HG02642 (cell line): Measurements from ENCODE around the gene STX16.

Source experiments
- ATAC-seq: cut with Tn5 transposase; IDR thresholded peaks from one replicate; pipeline ENCODE4 v1.9.1; 2021; ENCODE audit warnings: mild to moderate bottlenecking; ENCODE audit not compliant: unreplicated experiment, poor library complexity

The STX16 gene

DNA sequence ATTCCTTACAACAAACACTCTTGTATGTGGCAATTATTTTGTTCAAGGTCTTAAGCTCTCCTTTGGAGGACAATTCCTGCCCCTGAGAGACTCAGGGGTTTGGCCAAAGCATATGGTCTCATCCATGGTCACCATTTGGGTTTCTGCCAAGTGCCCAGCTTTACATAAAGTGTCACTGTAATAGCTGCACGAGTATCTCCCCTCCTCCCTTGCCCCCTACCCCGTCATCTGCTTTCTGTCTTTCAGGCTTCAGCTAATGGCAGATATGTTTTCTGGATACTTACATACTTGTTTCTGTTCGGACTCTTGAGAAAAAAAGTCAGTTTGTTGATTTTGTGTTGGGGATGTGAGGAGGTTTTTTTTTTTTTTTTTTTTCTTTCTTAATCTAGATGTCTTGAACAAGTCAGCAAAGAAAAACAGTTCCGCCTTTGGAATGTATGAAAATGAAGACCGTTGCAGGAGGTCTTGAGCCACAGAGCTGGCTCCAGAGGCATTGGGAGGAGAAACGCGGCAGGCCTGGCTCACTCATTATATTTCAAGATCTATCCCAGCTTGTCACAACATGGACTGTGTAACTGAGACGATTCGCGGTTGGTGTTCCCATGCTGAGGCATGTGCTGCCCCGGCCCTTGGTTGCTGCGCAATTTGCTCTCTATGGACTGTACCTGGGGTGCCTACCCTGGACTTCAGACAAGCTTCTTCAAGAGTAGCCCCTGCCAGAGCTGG is 32.6 kb upstream of the STX16 start:
- no peak for ATAC-seq

DNA sequence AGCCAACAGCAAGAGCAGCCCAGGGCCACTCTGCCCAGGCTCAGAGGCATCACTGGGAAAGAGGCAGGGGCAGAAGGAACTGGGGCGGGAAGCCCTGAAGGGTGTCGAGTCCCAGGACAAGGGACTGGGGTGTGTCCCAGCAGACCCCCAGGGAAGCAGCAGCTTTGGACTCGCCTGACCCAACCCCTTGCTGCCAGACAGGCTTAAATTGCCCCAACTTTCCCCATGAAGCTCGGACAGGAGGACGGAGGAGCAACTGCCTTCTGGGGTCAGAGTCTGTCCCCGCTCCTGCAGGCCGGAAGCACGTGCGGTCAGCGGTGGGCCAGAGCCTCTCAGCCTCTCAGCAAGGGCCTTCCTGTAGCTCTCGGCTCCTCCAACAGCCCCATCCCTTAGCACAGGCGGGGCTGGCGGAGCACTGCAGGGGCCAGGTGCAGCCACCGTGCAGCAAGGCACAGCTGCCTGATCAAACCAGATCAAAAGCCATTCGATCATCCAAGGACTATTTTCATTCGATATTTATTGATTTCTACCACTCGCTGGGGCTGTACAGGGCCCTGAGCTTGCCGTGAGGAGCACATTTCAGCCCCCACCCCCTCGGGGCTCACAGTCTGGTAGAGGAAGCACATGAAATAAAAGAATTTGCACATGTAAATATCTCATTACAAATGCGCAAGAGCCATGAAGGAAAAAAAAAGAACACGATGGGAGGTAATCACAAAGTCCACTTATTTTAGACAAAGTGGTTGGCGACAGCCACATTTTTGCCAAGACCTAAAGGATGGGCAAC is 31.8 kb upstream of the STX16 start:
- ATAC-seq = no peak

DNA sequence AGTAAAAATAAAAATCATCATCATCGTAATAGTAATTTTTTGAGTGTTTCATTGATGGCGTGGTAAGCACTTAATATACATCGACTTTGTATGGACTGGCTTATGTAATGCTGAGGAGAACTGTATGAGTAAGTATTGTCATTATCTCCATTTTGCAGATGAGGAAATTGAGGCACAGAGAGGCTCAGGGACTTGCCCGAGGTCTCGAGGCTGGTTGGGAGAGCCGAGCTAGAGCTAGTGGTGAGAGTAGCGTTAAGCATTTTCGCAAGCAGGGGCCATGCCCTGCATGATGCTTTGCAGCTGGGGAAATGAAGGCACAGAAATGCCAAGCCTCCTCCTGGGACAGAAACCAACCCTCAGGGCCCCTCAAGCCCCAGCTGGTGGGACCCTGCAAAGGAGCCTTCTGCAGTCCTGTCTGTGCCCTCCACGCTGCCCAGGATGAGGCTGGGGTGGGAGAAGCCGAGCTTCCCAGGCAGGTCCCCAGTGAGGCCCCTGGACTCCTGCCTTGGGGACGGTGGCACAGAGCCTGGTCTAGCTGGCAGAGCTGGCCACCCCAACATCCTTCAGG is 31.1 kb upstream of the STX16 start:
- ATAC-seq = no peak

DNA sequence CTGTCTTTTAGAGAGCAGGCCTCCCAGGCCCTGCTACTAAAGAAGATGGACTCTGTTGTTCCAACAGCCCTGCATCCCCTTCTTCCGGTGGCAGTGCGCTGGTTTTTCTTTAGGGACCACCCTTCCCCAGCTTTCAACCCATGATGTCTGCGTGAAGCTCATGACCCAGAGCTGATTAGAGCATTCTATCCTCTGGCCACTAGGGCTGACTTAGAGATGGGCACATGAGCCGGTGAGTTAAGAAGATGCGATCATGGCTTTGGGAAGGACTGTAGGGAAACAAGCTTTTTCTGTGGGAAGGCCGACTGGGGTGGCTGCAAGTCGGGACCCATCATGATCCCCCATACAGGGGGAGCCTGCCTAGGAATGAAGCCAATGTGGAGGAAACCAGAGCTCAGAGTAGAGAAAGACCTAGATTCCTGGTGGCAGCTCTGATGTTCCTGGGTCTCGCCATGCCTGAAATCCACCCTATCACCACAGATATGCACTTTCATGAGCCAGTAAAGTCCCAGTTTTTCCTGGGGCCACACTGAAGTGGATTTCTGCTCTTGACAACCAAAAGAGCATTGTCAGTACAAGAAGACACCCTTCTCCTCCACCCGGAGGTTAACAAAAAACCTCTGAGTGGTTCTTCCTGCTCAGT is 29.1 kb upstream of the STX16 start:
- ATAC-seq = no peak

DNA sequence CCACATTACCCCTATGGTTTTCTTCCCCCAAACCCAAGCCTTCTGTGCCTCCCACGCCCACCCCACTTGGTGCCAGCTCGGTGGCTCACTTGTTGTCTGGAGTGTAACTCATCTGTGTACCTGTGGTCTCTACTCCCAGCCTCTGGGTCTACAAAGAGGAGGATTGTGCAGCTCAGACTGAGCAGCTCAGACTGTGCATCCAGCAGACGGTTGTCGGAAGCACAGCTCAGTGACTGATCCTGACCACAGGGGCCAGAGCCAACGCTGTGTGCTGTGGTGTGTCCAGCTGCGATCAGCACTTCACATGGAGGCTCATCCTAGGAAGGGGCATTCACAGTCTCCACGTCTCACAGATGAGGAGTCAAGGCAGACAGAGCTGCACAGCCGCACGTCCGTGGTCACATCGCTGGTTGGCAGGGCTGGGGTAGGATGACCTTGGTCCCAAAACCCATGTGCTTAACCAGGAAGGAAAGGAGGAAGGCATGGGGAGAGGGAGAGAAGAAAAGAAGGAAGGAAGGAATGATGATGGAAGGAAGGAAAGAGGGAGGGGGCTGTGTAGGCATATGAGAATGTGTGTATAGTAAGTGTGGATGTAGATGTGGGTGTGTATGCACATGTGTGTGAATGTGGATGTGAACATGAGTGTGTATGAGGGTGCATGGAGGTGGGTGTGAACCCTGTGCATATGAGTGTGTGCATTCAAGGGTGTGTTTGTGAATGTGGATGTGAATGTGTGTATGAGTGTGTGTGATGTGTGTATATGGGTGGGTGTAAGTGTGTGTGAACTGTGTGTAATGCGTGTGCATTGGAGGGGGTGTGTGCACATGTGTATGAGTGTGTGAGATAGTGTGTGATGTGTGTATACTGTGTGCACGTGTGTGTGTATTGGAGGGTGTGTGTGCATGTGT is 28.2 kb upstream of the STX16 start:
- ATAC-seq = no peak

DNA sequence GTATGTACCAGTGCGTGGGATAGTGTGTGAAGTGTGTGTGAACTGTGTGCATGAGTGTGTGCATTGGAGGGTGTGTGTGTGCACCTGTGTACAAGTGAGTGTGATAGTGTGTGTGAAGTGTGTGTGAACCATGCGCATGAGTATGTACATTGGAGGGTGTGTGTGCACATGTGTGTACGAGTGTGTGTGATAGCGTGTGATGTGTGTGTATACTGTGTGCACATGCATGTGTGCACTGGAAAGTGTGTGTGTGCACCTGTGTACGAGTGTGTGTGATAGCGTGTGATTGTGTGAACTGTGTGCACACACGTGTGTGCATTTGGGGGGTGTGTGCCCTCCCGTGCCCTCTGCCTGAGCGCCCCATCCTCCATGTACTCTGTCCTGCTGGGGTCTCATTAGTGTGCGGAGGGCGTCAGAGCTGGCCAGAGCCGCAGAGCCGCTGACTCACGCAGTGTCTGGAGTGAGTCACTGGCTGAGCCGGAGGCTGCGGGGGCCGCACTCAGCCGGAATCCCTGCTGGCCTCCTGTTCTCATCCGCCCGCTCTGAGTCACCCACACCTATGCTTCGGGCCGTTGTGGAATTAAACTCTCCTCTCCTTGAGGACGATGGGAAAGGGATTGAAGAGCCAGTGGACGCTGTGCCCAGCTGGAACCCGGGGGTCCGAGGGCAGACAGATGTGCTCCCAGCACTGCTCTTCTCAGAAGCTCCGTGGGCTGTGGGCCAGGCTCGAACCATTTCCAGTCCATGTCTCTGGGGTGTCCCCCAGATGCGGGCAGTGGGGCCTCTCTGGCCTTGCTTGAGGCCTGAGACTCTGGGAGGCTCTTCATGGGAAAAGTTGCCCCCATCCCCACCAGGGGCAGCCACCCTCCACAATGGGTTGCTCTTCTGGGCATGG is 27.3 kb upstream of the STX16 start:
- no peak for ATAC-seq

DNA sequence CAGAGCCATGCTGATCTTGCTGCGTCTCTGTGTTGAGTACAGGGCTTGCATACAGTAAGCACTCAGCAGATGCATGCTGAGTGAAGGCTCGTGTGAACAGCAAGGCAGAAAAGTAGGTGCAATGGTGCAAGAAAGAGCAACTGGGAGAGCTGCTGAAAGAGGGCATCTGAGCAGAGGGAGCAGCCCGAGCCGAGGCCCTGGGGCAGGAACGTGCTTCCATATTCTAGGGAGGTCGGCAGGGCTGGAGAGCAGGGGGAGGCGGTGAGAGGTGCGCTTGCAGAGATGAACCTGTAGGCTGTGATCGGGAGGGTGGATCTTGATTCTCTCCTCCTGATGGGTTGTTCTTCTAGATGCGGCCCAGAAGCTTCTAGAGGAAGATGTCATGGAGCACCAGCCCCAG is 26.4 kb upstream of the STX16 start:
- ATAC-seq = no peak

DNA sequence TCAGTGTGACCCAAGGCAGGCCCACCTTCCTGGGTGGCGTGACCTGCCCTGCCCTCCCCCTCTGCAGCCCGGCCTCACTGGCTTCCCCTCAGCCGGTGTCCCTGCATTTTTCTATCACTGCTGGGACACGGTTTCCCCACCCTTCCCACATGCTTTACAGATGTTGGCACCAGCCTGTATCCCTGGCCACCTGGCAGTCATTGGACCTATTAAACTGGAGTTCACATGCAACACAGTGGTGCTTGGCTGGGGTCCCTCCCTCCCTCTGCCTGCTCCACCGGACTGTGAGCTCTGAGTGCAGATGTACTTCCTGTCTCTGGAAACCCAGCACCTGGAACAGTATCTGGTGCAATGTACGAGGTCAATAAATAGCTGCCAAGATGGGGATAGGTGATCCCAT is 25.5 kb upstream of the STX16 start:
- ATAC-seq = no peak

DNA sequence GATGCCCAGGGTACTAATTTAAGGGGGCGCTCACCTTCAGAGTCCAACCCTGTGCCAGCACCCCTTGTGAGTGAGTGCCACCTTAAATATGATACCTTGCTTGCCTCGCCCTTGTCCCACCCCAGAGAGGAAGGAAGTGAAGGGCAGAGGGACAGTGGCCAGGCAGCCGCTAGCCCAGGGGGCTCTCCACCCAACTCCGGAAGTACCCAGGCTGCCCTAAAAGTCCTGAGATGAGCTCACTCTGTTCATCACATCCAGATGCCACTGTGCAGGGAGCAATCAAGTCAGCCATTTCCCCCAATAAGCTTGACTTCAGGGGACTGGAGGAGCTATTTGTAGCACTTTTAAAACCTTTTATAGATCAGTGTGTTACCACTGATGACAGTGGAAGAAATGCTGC is 25.0 kb upstream of the STX16 start:
- ATAC-seq = no peak

DNA sequence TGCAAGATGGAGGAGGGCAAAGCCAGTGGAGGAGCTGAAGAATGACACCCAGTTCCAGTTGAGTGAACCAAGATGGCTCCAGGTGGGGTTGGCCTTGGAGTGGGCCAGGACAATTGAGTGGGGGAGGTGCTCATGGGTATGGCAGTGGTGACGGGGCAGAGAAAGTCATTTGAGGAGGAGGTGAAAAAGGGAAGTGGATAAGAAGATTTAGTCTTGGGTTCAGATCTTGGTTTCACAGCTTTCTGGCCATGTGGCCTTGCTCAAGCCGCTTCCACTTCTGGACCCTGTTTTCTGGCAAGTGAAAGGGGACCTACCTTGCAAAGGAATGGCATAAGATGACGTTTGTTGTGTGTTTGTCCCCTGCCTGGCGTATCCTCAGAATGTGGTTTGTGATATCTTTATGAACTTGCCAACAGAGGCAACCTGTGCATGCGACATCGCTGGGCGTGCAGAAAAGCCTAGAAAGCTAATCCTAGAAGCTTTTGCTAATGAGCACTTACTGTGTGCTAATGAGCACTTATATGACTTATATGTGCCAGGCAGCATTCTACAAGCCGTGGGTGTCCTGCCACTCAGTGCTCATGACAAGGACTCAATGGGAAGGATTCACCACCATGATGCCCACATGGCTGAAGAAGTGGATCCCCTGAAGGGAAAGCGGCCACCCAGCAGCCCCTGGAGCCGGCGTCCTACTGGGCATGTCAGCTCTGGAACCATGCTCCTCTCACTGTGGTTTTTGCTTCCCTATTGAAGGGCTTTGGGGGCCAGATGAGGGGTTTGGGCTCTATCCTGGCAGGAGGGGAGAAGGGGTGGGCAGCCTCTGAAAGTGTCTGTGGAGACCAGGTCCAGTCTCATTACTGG is 23.6 kb upstream of the STX16 start:
- ATAC-seq = no peak

DNA sequence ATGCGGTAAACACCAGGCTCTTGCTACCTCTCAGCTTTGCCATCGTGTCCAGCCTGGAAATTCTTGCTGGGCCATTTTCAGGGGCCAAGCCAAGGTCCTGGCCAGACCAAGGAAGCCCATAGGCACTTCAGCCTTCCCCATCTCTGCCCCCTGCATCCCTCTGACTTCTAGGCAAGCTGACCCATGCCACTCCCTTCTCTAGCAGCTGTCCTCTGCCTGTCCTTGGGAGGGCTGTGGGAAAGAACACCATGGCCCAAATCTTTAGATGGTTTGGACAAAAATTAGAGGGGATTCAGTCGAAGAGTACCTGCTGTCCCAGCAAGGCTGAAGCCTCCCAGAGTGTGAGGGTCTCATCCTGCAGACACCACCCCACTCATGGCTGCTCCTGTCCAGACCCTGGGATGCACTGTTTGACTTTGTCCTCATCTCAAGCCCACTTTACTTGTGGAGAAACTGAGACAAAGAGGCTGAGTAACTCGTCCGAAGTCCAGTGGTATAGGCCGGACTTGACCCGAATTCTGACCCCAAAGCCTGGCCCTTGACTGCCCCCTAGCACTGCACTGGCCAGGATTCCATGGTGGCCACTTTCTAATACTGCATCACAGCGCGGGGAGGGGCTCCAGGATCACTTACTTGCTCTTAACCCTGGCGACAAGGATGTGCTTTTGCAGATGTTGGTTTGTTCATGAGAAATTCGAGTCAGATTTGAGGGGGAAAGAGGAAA is 22.4 kb upstream of the STX16 start:
- ATAC-seq = no peak

DNA sequence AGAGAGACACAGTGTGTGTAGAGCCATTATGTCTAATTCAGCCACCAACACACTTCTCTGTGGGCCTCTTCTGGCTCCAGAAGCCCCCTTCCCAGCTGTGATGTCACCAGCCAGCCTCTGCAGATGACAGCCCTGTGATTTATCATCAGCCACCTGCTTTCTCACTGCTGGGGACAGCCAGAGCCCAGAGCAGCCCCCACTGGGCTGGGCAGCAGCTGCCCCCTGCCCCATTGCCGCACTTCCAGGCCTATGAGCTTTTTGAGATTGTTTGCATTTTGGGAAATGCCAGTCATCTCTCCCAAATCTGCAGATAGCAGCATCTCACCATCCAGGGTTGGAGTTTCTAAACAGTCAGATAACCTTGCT is 21.9 kb upstream of the STX16 start:
- ATAC-seq = no peak

DNA sequence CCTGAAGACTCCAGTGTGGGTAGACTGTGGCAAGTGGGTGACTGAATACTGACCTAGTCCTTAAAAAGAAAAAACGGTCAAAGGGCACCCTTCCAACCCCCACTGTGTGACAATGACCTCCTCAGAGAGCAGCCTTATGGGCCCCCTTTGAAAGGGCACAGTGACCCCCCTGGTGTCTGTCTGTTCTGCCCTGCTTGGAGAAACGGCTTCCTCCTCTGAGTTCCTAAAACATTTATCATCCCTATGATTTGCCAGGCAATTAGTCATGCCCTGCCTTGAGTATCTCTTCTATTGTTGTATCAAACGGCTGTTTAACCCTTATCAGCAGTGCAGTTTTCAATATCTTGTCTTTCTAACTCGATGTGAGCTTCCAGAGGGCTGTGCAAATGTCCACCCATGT is 21.0 kb upstream of the STX16 start:
- no peak for ATAC-seq

DNA sequence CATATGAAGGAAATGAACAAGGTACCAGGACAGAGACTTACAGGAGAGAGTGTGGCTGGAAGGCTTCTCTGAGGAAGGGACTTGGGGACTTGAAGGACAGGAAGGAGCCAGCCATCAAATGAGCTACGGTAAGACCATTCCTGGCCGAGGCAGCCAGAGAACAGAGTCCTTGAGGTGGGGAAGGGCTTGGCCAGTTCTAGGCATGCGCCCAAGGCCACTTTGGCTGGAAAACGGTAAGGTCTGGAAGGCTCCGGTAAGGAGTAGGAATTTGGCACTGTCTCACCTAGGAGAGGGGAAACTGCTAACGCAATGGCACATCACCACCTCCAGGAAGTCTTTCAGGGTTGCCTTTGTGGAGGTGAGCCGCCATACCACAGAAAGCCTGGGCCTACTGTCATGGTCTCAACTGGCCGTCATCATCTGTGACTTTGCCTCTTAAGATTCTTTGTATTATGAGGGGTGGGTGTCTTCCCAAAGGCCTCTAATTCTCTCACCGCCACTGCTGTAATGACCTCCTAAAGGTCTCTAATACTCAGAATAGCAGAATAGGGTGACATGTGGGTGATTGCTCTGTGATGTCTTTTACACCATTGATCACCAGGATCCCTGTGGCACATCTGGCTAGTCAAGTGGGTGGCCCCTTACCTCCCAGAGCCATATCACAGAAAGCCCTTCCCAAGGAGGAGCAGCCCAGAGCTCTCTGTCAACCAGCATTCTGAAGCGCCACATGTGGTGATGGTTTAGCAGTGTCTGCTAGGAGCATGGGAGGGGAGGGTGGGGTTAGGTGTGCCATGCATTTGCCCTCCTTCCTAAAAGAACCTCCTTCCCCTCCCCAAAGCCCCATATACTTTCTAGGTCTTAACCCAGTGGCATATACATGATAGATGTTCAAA is 17.7 kb upstream of the STX16 start:
- no peak for ATAC-seq

DNA sequence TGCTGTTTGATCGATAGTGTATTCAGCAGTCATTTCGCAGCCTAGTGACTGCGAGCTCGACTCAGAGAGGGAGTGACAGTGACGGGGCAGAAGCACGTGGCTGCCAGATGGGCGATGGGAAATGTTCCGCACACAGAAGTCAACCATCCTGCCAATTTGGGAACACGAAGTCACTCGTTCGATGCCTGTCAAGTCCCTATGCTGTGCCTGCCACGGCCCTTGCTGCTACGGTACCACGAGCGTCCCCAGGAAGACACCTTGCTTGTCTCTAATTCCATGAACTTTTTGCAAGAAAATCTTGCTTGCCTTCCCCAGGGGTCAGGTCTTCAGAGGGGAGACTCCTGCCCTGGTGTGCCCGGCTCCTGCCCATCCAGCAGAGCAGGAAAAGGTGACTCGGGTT is 17.0 kb upstream of the STX16 start:
- ATAC-seq = no peak

DNA sequence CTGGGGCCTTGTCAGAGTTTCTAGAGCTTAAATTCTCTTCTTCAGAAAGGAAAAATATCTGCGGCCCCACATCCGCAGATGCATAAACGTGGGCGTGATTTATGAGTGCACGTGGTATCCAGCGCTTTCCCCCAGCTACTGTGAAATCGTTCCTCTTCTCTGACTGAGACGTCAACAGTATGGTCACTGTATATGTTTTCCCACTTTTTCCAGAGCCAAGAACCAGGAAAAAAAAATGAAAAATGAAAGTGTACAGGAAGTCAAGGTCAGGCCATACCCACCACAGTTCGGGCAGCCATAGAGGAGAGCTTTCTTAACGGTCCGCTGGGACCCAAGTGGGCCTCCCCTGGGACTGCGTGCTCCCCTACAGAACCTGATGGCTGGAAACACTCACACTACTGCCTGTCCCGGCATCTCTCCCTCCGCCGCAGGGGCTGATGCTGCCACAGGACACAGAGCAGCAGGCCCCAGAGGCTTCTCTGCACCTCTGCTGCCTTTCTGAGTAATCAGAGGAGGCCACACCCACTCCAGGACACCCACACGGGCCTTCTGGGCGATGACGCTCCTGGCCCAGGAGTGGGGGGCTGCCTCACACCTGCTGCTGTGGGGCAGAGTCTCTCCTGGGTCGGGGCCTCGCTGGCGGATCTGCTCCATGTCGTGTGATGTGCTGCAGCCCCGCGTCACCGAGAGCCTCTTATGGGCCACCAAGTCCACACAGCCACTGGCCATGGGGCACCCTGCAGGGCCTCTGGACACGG is 16.4 kb upstream of the STX16 start:
- no peak for ATAC-seq
